Tibial artery (tissue), 4 donors: ENCODE data around the gene ALDH4A1.

ENCODE experiments used
- DNase-seq, 2 donors: peaks; one replicate each; pipeline ENCODE4 v3.0.0-alpha.2; 2019
- H3K27ac ChIP-seq, 2 donors: fragments of 200-600 bp; sonication (generic) in 1 of 2; 1 replicate in 1 of 2; 2 replicates in 1 of 2; pipeline ENCODE4 v1.5.1; 2018 to 2019; ENCODE audit warnings: mild to moderate bottlenecking in 1 of 2
- H3K27me3 ChIP-seq, 2 donors: fragments of 200-600 bp; sonication (generic) in 1 of 2; one replicate each; pipeline versions ENCODE4 v1.5.1 to v1.6.0; 2016 to 2019
- H3K36me3 ChIP-seq, 3 donors: fragments of 200-600 bp; sonication (generic) in 2 of 3; one replicate each; pipeline ENCODE4 v1.5.1; 2016 to 2019; ENCODE audit warnings: mild to moderate bottlenecking in 2 of 3
- H3K4me1 ChIP-seq, 4 donors: fragments of 200-600 bp; sonication (generic) in 2 of 4; 1 replicate in 3 of 4; 2 replicates in 1 of 4; pipeline ENCODE4 v1.5.1; 2016 to 2019
- H3K4me3 ChIP-seq, 2 donors: fragments of 200-600 bp; sonication (generic) in 1 of 2; 1 replicate in 1 of 2; 2 replicates in 1 of 2; pipeline ENCODE4 v1.5.1; 2018 to 2019; ENCODE audit warnings: mild to moderate bottlenecking in 2 of 2
- H3K9me3 ChIP-seq, 3 donors: fragments of 200-600 bp; sonication (generic) in 1 of 3; one replicate each; pipeline ENCODE4 v1.5.1; 2016 to 2019
- CTCF ChIP-seq, 2 experiments: fragments of 200-600 bp in 1 of 2; fragments of 450-650 bp in 1 of 2; IDR thresholded peaks; one replicate each; pipeline ENCODE4 v1.5.1; 2017 to 2019; ENCODE audit warnings: antibody characterized with exemption in 2 of 2, mild to moderate bottlenecking in 1 of 2, moderate library complexity in 1 of 2
- intact Hi-C: fragments of 100-400 bp; cut with DNase I; formaldehyde crosslinking; loops from one replicate; pipeline ENCODE4 v1.15.0; 2023; ENCODE audit warnings: low total_unique reads

The ALDH4A1 gene

GRCh38 chr1:18875796-18876128, 26.6 kb downstream of the ALDH4A1 start:
- H3K9me3 ChIP-seq, result no peaks in the 10 kb centered on the region
- no peak for TF ChIP-seq CTCF (IDR thresholded peaks at IDR 0.05)
- no peak overlapping the region for H3K27ac ChIP-seq
- no peaks in the 10 kb centered on the region for H3K4me1 ChIP-seq
- H3K36me3 ChIP-seq, result peaks cover 0 to 38% (median 12%) of the 10 kb centered on the region in 3 donors
- H3K27me3 ChIP-seq, result no peaks in the 10 kb centered on the region
- no peak for DNase-seq
- no peak overlapping the region for H3K4me3 ChIP-seq
- intact Hi-C loops, result loop anchor here (10.0 kb wide), 1 partner anchor 281 kb away; no protein-coding TSS in a partner anchor

GRCh38 chr1:18875107-18875795, 27.1 kb downstream of the ALDH4A1 start:
- TF ChIP-seq CTCF (IDR thresholded peaks at IDR 0.05), result peak; percentile 67 to 83
- Histone ChIP-seq H3K4me3 (no peak overlapping the region), H3K27ac (no peak overlapping the region), H3K4me1 (no peaks in the 10 kb centered on the region), H3K27me3 (no peaks in the 10 kb centered on the region), H3K9me3 (no peaks in the 10 kb centered on the region), H3K36me3 (peaks cover 0 to 34% (median 12%) of the 10 kb centered on the region in 3 donors)
- intact Hi-C loops, result loop anchor here (10.0 kb wide), 1 partner anchor 280 kb away; no protein-coding TSS in a partner anchor
- peak; percentile 85 for DNase-seq

GRCh38 chr1:18874600-18874999, 27.8 kb downstream of the ALDH4A1 start:
- H3K4me3 ChIP-seq, result no peak overlapping the region
- no peaks in the 10 kb centered on the region for H3K9me3 ChIP-seq
- intact Hi-C loops, result loop anchor here (5.0 to 10.0 kb wide), 2 partner anchors 280 to 633 kb away; no protein-coding TSS in a partner anchor
- no peak for TF ChIP-seq CTCF (IDR thresholded peaks at IDR 0.05)
- DNase-seq, result no peak
- no peaks in the 10 kb centered on the region for H3K4me1 ChIP-seq
- peaks cover 0 to 34% (median 12%) of the 10 kb centered on the region in 3 donors for H3K36me3 ChIP-seq
- no peak overlapping the region for H3K27ac ChIP-seq
- H3K27me3 ChIP-seq, result no peaks in the 10 kb centered on the region

GRCh38 chr1:18874036-18874435, 28.3 kb downstream of the ALDH4A1 start:
- no peaks in the 10 kb centered on the region for H3K27me3 ChIP-seq
- no peaks in the 10 kb centered on the region for H3K9me3 ChIP-seq
- peaks cover 0 to 34% (median 12%) of the 10 kb centered on the region in 3 donors for H3K36me3 ChIP-seq
- DNase-seq, result no peak
- no peak overlapping the region for H3K27ac ChIP-seq
- no peaks in the 10 kb centered on the region for H3K4me1 ChIP-seq
- TF ChIP-seq CTCF (IDR thresholded peaks at IDR 0.05), result no peak
- intact Hi-C loops, result loop anchor here (5.0 to 10.0 kb wide), 2 partner anchors 279 to 633 kb away; no protein-coding TSS in a partner anchor
- no peak overlapping the region for H3K4me3 ChIP-seq

- no peak overlapping the region for H3K4me3 ChIP-seq
- H3K27ac ChIP-seq, result no peak overlapping the region
- H3K36me3 ChIP-seq, result peaks cover 0 to 34% (median 12%) of the 10 kb centered on the region in 3 donors
- intact Hi-C loops, result loop anchor here (5.0 to 10.0 kb wide), 2 partner anchors 277 to 635 kb away; no protein-coding TSS in a partner anchor
- no peak for DNase-seq
- H3K9me3 ChIP-seq, result no peaks in the 10 kb centered on the region
- H3K4me1 ChIP-seq, result no peaks in the 10 kb centered on the region
- H3K27me3 ChIP-seq, result peaks cover 0 to 8% of the 10 kb centered on the region in 2 donors
- no peak for TF ChIP-seq CTCF (IDR thresholded peaks at IDR 0.05)
These were observed 30.2 kb downstream of the ALDH4A1 start for GRCh38 chr1:18872071-18872611.
